Stimulated activated CD4-positive, alpha-beta T cell treated with anti-CD3 and anti-CD28 coated beads, Interleukin-1b, Interleukin-23, amount 100 ng/mL, for 48 hours (primary cell): ENCODE results near the gene CCDC191.

Experiments
- DNase-seq: peaks from one replicate; pipeline ENCODE4 v3.0.0-alpha.2; 2020

CCDC191 gene, protein sequence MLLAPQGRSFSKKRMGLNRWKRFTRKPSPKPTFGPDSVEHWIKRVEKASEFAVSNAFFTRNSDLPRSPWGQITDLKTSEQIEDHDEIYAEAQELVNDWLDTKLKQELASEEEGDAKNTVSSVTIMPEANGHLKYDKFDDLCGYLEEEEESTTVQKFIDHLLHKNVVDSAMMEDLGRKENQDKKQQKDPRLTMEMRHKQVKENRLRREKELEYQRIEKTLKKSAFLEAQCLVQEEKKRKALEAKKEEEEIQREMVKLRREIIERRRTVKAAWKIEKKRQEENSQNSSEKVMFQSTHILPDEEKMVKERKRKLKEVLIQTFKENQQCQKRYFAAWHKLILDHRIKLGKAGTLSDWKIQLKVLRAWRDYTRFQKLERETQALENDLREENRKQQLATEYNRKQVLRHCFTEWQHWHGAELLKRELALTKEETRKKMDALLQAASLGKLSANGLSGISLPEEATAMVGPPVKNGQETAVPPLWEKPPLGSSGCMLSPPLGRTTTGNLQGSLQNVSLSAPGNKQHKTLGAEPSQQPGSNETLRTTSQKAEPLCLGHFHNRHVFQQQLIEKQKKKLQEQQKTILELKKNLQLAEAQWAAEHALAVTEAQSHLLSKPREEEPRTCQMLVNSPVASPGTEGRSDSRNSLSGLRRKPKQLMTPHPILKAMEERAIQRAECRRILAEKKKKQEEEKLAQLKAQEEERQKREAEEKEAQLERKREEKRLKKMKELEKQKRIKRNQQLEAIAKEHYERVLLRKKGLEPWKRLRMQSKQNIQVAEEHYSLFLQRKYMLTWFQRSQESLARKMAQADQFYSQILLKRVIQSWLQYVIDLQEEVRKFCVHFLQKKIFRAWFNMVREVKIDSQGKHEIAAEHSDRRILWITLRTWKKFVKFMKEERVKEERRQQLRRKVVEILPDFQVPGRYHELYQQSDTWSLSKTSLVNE

DNA sequence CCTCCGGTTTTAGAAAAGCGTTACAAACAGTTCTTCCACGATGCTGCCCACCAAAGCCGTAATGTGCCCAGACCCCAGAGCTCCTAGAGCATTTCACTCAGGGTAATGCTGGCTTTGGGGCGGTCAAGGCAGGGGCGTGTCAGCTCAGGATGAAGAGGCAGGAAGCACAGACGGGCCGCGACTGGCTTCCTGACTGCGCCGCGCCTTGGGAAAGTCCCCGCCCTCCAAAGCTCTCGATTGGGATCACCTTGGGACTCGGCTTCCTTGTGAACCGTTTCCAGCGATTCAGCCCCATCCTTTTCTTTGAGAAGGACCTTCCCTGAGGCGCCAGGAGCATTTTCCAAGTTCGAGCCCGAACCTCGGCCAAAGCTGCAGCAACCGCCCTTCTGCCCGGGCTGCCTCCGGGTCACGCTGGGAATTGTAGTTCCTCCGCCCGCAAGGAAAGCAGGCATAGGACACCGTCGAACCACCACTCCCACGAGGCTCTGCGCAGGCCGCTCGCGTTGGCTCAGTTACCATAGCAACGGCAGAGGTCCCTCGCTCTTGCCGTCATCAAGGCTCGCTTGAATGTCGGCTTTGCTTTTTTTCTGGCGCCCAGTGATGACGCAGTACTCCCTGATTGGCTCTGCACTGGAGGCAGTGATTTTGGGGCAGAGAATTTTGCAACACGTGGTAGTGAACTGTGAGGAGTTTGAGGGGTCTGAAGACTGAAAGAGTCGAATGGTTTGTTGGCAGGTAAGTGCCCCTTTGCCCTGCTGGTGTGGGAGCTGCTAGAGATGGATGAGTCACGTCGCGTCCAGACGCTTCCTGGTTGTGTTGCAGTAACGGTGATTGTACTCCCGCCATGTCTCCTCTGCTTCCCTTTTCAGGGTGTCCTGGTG, at the start of gene CCDC191, which contains the start of gene QTRT2:
CCDC191 (minus strand) TSS at position 397 of the 881 bp plus-strand sequence; CDS start at position 337, 60 bp downstream.
QTRT2 (plus strand) TSS at position 608 of the 881 bp plus-strand sequence. CDS start 8,521 bp downstream, outside the sequence.
- DNase-seq, result peak; percentile 99

DNA sequence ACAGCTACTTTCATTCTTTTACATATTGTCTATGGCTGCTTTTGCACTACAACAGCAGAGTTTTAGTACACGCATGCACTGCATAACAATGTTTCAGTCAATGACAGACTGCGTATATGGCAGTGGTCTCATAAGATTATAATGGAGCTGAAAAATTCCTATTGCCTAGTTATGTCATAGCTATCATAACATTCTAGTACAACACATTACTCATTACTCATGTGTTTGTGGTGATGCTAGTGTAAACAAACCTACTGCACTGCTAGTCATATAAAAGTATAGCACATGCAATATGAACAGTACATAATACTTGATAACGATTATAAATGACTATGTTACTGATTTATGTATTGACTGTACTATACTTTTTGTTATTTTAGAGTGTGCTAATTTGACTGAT, 48.1 kb upstream of the CCDC191 start:
- DNase-seq, result no peak

DNA sequence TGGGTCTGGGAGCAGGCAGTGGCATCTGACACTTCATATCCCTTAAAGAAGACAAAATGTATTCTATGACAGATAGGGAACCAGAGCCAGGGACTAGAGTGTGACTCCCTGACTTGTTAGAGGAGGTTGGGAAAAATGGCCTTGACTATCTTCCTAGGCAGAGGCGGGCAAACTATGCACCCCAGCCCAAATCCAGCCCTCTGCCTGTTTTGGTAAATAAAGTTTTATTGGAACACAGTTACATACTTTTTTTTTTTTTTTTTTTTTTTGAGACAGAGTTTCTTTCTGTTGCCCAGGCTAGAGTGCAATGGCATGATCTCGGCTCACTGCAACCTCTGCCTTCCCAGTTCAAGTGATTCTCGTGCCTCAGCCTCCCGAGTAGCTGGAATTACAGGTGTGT, 47.5 kb upstream of the CCDC191 start:
- DNase-seq, result no peak

DNA sequence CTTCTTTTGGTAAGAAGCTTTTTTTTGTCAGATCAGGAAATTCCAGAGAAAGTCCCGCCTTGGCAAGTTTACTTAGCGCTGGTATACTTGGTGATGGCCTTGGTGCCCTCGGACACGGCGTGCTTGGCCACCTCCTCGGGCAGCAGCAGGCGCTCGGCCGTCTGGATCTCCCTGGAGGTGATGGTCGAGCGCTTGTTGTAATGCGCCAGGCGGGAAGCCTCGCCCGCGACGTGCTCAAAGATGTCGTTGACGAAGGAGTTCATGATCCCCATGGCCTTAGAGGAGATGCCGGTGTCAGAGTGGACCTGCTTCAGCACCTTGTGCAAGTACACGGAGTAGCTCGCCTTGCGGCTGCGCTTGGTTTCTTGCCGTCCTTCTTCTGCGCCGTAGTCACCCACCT, 46.9 kb upstream of the CCDC191 start:
- DNase-seq, result no peak

DNA sequence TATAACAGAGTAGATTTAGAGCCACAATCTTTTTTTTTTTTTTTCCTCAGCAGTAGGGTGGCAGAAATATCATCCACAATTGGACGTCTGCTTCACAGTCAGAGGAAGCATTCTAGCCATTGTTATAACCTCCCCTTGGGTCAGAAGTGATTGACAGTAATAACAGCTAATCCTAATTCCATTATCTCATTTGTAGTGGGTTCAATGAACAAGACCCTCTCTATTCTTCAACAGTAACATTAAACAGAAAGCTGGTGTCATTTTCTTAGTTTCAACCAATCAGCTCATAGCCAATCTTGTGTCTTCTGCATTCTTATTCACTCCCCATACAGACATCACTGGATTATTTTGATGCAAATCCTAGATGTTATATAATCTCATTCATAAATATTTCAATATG, 44.8 kb upstream of the CCDC191 start:
- DNase-seq, result no peak

DNA sequence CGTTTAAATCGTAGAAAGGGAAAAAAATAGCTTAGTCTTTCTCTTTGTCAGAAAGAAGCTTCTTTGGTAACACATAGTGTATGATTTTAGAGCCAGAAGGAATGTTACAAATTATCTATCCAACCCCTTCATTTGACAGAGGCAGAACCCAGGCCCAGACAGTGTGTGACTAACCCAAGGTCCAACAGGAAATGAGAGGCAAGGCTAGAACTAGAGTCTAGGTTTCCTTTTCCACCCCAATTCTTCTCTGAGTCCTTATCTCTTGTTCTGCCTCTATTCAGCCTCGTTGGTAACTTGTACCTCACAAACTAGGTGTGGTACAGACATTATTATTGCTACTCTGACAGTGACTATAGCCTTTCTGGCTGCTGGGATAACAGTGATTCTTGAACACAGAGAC, 39.5 kb upstream of the CCDC191 start:
- DNase-seq, result no peak

DNA sequence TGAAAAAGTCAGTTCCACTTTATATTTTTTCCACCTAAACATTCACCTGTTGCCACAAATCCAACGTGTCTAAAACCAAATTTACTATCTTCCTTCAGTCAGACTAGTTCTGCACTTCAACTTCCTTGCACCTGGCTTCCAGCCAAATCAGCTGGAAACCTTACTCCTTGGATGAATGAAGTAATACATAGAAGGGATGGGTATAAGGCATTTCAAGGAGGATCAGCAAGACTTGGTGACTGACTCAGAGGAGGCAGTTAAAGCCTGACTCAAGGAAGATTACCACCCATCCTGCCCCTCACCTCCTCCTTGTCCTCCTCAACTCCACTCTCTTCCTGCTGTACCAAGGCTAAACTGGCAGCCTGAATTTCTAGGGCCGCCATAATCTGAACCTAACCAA, 37.3 kb upstream of the CCDC191 start:
- no peak for DNase-seq

DNA sequence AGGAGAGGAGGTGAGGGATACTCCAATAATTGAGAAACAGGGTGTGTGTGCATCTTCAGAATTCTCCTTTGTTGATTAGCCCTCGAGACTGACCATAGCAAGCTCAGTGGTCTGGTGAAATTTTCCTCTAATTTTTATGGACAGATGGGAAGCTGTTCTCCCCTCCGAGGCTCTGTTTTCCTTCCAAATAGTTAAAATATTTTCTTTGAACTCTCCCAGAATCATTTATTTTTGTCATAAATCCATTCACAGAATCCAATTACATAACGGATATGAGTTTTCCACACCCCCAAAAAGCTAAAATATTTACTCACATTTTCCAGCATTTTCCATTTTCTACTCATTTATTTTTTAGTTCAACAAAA, 36.7 kb upstream of the CCDC191 start:
- no peak for DNase-seq

DNA sequence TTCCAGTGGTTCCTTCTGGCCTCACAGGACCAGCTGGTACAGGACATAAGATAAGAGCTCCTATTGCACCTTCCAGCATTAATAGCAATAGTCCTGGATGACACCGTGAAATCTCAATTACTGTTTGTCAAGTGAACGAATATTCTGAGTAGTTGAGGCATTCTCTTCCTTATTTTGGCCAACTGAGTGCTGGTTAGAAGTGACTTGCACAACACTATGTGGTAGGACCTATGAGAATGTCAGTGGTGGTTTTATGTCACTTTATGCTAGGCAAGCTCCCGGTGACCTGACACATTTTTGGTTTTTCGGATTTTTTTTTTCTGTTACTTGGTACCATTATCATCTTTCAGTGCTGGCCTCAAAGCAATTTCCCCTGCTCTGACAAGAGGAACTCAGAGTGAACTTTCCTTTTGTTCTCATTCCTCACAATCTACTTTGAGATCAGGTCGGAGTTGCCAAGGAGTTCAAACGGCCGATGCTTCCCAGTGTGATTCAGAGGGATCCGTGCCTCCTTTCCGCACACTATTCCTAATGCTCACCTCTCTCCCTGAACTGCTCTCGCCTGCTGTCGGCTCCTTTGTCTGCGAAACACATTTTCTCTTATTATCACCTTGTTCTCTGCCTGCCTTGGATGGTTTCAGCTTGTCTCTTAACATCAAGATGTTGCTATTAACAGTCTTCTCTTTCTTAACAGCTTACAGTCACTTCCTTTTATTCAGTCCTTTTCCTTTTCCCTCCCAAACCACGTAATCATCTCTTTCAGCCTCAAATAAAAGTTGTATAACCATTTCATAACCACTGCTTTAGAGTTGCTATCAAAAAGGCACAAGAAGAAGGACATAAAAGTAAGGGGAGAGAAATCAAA, 36.1 kb upstream of the CCDC191 start:
- no peak for DNase-seq

DNA sequence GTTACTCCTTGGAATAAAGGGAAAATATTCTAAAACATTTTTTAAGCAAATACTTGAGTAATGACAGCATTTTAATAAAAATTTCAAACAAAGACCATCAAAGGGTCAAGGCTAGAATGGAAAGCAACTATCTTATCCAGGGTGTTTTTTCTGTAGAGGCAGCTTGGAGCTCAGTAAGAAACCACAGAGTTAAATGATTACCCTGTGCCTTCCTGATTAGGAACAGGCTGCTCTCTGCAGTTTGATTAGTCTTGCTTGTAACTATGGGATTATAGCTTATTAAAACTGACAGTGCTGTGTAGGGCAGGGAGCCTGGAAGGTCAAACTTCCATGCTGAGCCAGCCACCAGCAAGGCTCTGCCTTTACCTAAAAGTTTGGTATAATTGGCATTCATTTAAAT, 33.3 kb upstream of the CCDC191 start:
- DNase-seq, result no peak

DNA sequence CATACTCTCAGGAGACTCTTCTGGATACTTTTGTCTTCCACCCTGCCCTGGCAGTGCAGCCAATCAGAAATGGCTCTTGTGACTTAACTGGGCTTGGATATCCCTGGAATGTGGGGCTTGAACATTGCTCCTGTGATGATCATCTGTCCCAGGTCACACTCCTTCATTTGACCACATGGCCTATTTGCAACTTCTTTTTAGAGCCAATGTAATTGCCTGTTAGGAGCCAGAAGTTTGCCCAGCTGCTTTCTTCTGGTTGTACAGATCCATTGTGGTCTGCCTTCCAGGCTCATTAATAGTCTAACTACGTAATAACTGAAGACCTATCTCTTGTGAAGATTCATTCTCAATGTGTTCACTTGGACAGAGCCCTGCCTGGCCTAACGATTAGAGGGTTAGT, 30.0 kb upstream of the CCDC191 start:
- no peak for DNase-seq

DNA sequence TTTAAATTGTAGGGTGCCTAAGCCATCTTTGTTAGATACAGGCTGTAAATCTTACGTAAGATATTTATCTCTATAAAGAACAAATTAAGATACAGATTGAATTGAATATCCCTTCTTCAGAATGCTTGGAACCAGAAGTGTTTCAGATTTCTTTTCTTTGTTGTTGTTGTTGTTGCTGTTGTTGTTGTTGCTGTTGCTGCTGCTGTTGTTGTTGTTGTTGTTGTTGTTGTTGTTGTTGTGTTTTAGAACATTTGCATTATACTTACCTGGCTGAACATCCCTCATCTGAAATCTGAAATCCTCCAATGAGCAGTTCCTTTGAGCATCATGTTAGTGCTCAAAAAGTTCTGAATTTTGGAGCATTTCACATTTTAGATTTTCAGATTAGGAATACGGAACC, 26.8 kb upstream of the CCDC191 start:
- DNase-seq, result no peak

DNA sequence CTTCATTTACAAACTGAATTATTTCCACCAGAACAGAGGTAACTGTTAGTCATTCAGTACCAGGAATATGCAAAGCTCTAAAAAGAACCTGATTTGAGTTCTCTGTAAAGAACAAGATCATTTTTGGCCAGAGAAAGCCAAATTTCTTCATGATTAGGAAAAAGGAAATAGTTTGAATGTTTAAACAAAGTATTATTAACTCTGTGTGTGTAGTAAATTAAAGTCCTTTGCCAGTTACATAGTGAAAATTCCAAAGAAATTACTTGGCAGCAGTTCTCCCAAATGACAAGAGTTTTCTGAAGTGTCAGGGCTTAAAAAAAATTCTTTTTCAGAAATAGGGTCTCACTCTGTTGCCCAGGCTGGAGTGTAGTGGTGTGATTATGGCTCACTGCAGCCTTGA, 24.7 kb upstream of the CCDC191 start:
- no peak for DNase-seq

DNA sequence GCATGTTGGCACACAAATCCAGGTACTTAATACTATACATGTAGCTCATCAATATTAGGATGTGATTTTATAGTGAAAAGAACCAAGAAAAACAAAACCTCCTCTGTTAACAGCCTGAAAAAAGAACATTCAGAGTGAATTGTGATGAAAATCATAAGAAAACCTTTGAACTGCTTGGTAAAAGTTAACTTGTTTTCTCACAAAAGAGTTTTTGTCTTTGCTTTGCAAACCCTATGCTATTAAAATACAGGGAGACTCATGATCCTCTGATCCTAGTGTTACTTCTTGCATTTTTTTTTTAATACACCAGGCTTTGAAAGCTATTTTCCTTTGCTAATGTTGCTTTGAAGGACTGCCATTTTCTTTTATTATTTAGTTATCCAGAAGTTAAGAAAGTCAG, 23.9 kb upstream of the CCDC191 start:
- no peak for DNase-seq

DNA sequence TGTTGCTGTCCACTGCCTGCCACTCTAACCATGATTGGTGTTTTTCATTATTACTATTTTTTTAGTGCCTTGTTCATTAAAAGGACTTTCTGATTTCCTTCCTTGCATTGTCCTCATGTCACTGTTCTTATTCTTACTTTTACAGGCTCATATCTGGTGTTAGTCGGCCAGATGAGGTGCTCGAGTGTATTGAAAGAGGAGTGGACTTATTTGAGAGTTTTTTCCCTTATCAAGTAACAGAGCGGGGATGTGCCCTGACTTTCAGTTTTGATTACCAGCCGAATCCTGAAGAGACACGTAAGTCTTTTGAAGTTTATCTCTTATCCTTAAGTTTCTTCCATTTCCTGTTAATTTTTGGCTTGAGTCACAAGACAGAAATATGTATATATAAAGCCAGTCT, 23.4 kb upstream of the CCDC191 start:
- DNase-seq, result no peak

DNA sequence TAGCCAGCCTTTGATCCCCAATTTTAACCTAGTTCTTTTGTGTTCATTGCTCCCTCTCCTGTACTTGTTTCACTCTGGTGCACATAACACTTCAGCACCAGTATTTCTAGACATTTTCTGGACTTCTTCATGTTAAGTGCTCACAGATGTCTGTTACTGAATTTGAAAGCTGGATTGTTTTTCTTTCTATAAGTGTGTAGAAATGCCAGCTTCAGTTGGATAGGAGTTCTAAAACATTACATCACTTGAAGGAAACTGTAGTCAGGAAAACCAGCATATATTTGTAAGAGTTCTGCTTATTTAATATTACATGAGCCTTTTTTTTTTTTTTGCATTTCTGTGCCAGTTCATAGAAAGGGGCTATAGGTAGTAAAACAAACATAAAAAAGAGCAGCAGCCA, 21.8 kb upstream of the CCDC191 start:
- DNase-seq, result no peak

DNA sequence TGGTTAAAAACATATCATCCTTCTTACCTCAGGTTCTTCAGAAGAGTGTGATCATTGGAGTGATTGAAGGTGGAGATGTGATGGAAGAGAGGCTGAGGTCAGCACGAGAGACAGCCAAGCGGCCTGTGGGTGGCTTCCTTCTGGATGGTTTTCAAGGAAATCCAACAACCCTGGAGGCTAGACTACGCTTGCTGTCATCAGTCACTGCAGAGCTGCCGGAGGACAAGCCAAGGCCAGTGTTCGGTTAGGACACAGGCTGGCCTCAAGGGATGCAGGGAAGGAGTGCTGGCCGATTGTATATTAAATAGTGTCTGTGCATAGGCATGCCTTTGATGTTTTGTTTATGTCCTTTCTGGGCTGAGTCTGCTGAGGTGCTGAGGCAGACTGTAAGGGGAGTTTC, 20.4 kb upstream of the CCDC191 start:
- DNase-seq, result no peak

DNA sequence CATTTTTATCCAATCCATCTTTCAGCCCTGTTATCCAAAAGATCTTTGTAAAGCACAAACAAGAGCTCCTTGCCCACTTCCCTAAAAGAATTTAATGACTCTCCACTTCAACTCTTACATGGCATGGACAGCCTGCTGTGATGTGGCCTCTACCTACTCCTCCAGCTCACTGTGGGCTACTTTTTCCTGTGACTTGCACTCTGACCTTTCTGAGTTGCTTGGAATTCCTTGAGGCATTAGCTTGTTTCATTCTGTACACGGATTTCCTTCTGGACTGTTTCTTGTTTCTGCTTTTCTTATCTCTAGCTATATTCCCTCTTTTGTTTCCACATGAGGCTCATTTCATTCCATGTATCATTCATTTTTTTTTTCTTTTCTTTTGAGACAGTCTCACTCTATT, 15.5 kb upstream of the CCDC191 start:
- no peak for DNase-seq

DNA sequence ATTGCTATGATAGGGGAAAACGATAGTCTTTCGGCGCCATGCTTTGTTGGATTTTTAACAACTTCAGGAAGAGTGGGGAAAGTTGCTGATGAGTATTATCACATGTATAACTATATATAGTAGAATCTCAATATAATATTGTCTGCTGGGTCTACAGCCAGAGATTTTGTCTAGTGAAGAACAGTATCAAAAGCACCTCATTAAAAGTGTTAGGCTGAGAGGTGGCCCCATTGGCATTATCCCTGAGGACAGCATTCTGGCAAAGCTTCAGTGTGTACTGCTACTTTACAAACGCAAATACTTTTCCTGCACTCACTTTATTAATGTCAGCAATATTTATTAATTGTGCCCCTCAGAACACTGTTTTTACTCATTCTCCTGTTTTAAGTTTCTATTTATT, 12.0 kb upstream of the CCDC191 start:
- DNase-seq, result no peak

DNA sequence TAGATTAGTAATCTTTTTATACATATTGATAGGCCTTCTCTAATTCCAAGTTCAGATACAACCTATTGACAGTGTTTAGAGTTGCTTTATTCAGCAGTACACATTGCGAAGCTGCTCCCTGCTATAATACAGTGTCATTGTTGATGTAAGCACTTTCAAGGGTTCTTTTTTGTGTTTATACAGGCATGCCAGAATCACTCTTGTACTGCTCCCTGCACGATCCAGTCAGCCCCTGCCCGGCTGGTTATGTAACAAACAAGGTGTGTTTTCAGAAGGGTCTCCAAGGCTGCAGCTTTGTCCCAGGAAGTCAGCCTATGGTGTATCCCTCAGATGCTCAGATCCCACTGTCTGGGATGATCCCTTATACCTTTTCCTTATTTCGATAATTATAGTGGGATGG, 11.5 kb upstream of the CCDC191 start:
- no peak for DNase-seq

DNA sequence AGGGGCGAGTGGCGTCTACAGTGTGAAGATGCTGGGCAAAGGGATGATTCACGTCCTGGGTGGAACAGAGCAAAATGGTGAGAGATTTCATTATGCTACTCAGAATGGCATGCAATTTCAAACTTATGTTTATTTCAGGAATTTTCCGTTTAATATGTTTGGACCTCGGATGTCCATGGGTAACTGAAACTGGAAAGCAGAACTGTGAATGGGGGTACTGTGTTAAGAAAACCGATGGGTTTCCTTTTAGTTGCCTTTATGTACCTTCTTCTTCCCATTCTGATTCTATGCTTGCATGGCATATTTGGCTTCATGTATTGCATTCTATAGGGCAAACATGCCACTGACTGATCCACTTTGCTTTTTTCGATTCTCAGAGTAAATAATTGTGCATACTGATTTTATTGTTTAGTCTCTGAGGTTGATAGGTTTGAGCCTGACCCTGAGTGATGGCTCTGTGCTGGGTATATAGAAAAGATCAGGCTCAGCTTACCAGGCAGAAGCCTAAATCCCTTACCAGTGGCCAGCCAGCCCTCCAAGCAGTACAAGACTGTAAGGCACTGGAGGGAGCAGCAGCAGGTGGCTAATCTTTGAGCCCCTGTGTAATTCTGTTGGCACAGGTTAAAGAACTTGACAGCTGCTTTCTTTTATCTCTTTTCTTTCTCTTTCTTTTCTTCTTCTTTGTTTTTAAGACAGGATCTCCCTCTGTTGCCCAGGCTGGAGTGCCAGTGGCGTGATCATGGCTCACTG, 4.8 kb upstream of the CCDC191 start:
- DNase-seq, result no peak
